HepG2 (cell line): ENCODE results near the gene PNKD. TPM values are rescaled to one million over a fixed set of nuclear protein-coding genes. Genes with fewer than 3 reads are reported as not detected.

Experiments
- ADNP ChIP-seq: sonication (generic); formaldehyde crosslinking; IDR thresholded peaks from 2 replicates; pipeline ENCODE4 v1.4.0; 2020; ENCODE audit warnings: missing genetic modification reagents
- GLI4 ChIP-seq: sonication (generic); formaldehyde crosslinking; IDR thresholded peaks from 2 replicates; pipeline ENCODE4 v1.5.1; 2020; ENCODE audit warnings: missing genetic modification reagents, mild to moderate bottlenecking, moderate library complexity, borderline replicate concordance
- HIVEP1 ChIP-seq: sonication (generic); formaldehyde crosslinking; IDR thresholded peaks from 2 replicates; pipeline ENCODE4 v1.4.0; 2020; ENCODE audit warnings: mild to moderate bottlenecking, missing genetic modification reagents
- HOXA5 ChIP-seq: sonication (generic); formaldehyde crosslinking; IDR thresholded peaks from 2 replicates; pipeline ENCODE4 v1.4.0; 2020; ENCODE audit warnings: missing genetic modification reagents
- MTF1 ChIP-seq: sonication (generic); formaldehyde crosslinking; IDR thresholded peaks from 2 replicates; pipeline ENCODE4 v1.5.0; 2020; ENCODE audit warnings: missing genetic modification reagents
- MYC ChIP-seq: sonication (generic); formaldehyde crosslinking; IDR thresholded peaks from 2 replicates; pipeline ENCODE4 v1.9.0; 2021; ENCODE audit warnings: missing genetic modification reagents, borderline replicate concordance
- SALL1 ChIP-seq: sonication (generic); formaldehyde crosslinking; IDR thresholded peaks from 2 replicates; pipeline ENCODE4 v1.8.0; 2022; ENCODE audit warnings: mild to moderate bottlenecking, missing genetic modification reagents
- TBP ChIP-seq: sonication (generic); formaldehyde crosslinking; IDR thresholded peaks from 2 replicates; pipeline ENCODE4 v1.5.0; 2020; ENCODE audit warnings: missing genetic modification reagents
- TOPORS ChIP-seq: sonication (generic); formaldehyde crosslinking; IDR thresholded peaks from 2 replicates; pipeline ENCODE4 v1.8.0; 2023; ENCODE audit warnings: mild to moderate bottlenecking, missing genetic modification reagents
- ZKSCAN8 ChIP-seq: IDR thresholded peaks from 2 replicates; pipeline ENCODE4 v1.6.1; 2016; ENCODE audit warnings: borderline replicate concordance, missing genetic modification reagents, missing compliant biosample characterization
- ZNF296 ChIP-seq: sonication (generic); formaldehyde crosslinking; conservative IDR thresholded peaks from 2 replicates; pipeline ENCODE4 v1.5.0; 2020; ENCODE audit warnings: mild to moderate bottlenecking, missing genetic modification reagents
- ZNF333 ChIP-seq: sonication (generic); formaldehyde crosslinking; IDR thresholded peaks from 2 replicates; pipeline ENCODE4 v1.4.0; 2020; ENCODE audit warnings: mild to moderate bottlenecking, missing genetic modification reagents, borderline replicate concordance
- ZNF446 ChIP-seq: sonication (generic); formaldehyde crosslinking; IDR thresholded peaks from 2 replicates; pipeline ENCODE4 v1.5.0; 2020; ENCODE audit warnings: mild to moderate bottlenecking, missing genetic modification reagents
- ZNF563 ChIP-seq: sonication (generic); formaldehyde crosslinking; IDR thresholded peaks from 2 replicates; pipeline ENCODE4 v1.8.0; 2022; ENCODE audit warnings: mild to moderate bottlenecking, moderate library complexity, missing genetic modification reagents
- ZNF652 ChIP-seq: IDR thresholded peaks from 2 replicates; pipeline ENCODE4 v1.6.1; 2016; ENCODE audit warnings: low read depth, borderline replicate concordance
- ZNF749 ChIP-seq: sonication (generic); formaldehyde crosslinking; IDR thresholded peaks from 2 replicates; pipeline ENCODE4 v1.8.0; 2022; ENCODE audit warnings: mild to moderate bottlenecking, missing genetic modification reagents, moderate library complexity, borderline replicate concordance
- ZSCAN22 ChIP-seq: sonication (generic); formaldehyde crosslinking; IDR thresholded peaks from 2 replicates; pipeline ENCODE4 v1.4.0; 2020; ENCODE audit warnings: mild to moderate bottlenecking, missing genetic modification reagents
- polyA plus RNA-seq, 8 experiments: library from polyadenylated mRNA; depleted of rRNA in 3 of 8; stranded (reverse) in 7 of 8; unstranded in 1 of 8; fragments of >200 nt; fragmentation: Illumina TruSeq in 4 of 8; extraction: Trizol in 4 of 8; gene quantifications; 2 replicates each; pipeline versions ENCODE4 v1.2.1 to v1.2.3, GENCODE V29; 2011 to 2016; ENCODE audit warnings: low read depth in 4 of 8, missing spikeins in 1 of 8, mixed read lengths in 1 of 8; ENCODE audit not compliant: insufficient read depth in 1 of 8
- total RNA-seq, 5 experiments: library from RNA; depleted of rRNA; stranded (reverse); fragments of >200 nt; fragmentation: Illumina TruSeq; extraction: Trizol; gene quantifications; 2 replicates each; pipeline ENCODE4 v1.2.3, GENCODE V29; 2016; ENCODE audit warnings: low read depth in 1 of 5
- TF ChIP-seq, protein P1 (sequence below): IDR thresholded peaks from 2 replicates; pipeline ENCODE4 v1.6.1; 2016; ENCODE audit warnings: missing compliant biosample characterization, missing genetic modification reagents, borderline replicate concordance
- TF ChIP-seq, protein P2 (sequence below): sonication (generic); formaldehyde crosslinking; IDR thresholded peaks from 2 replicates; pipeline ENCODE4 v1.4.0; 2020; ENCODE audit warnings: missing genetic modification reagents, low read depth, mild to moderate bottlenecking, borderline replicate concordance
- TF ChIP-seq, protein P3 (sequence below): sonication (generic); formaldehyde crosslinking; IDR thresholded peaks from 2 replicates; pipeline ENCODE4 v1.4.0; 2020; ENCODE audit warnings: missing genetic modification reagents
- TF ChIP-seq, protein P4 (sequence below): sonication (generic); formaldehyde crosslinking; IDR thresholded peaks from 2 replicates; pipeline ENCODE4 v1.5.0; 2020; ENCODE audit warnings: mild to moderate bottlenecking, missing genetic modification reagents
- TF ChIP-seq, protein P5 (sequence below): IDR thresholded peaks from 2 replicates; pipeline ENCODE4 v1.6.1; 2016; ENCODE audit warnings: missing genetic modification reagents, missing compliant biosample characterization

The PNKD gene
- total and polyA plus RNA-seq, 2 of the 13 experiments (the other 11 are each of a cell fraction or from before 2014, with no cell fraction given), result 55.9 to 80.4 TPM

DNA sequence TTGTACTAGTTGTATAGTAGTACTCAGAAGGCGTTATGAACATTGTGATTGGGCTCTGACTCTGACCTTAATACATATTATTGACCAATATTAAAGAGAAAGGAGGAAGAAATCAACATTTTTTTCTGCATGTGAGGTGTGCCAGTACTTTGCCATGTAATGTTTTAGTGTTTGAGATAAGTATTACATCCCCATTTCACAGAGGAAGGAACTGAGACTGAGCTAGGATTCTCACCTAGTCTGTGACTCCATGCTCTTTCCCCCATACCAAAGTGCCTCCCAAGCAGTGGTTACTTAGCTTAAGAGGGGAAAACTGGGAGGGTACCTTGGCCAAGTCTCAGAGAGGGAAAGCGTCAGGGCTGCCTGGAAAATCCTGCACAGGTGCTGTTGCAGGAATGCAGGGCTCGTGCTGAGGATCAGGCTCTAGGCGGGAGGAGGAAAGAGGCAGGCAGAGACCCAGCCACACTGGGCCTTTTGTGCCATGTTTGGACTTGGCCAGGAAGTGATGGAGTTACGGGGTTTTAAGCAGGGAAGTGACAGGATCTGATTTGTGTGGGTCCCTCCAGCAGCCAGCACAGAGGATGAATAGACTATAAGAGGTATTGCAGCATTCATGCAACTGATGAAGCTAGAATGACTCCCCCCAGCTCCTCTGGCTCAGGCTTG is 1.7 kb downstream of the PNKD start (continued):
- TF ChIP-seq, protein P1, sequence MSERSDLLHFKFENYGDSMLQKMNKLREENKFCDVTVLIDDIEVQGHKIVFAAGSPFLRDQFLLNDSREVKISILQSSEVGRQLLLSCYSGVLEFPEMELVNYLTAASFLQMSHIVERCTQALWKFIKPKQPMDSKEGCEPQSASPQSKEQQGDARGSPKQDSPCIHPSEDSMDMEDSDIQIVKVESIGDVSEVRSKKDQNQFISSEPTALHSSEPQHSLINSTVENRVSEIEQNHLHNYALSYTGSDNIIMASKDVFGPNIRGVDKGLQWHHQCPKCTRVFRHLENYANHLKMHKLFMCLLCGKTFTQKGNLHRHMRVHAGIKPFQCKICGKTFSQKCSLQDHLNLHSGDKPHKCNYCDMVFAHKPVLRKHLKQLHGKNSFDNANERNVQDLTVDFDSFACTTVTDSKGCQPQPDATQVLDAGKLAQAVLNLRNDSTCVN (CRISPR knock-in tag), result no peak
- TF ChIP-seq ZKSCAN8 (no peak), HOXA5 (CRISPR knock-in tag) (no peak), SALL1 (no peak), TBP (CRISPR knock-in tag) (no peak), ADNP (no peak), ZNF749 (no peak), TOPORS (no peak), ZNF333 (CRISPR knock-in tag) (no peak), ZSCAN22 (CRISPR knock-in tag) (0 out of 2 replicates have a peak, but pooled peaks have one; percentile 32), MYC (CRISPR knock-in tag) (no peak), HIVEP1 (CRISPR knock-in tag) (no peak), MTF1 (CRISPR knock-in tag) (no peak), GLI4 (no peak), ZNF563 (no peak), ZNF296 (CRISPR knock-in tag) (no peak), ZNF446 (CRISPR knock-in tag) (no peak), ZNF652 (CRISPR knock-in tag) (no peak)
- TF ChIP-seq, protein P2, sequence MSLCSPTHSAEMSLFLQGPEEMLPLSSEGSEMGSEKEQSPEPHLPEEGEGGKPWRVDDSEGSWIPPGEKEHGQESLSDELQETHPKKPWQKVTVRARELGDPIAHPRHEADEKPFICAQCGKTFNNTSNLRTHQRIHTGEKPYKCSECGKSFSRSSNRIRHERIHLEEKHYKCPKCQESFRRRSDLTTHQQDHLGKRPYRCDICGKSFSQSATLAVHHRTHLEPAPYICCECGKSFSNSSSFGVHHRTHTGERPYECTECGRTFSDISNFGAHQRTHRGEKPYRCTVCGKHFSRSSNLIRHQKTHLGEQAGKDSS, result peak; percentile 22; the same call in 1 of the 2 replicates
- TF ChIP-seq, protein P3, sequence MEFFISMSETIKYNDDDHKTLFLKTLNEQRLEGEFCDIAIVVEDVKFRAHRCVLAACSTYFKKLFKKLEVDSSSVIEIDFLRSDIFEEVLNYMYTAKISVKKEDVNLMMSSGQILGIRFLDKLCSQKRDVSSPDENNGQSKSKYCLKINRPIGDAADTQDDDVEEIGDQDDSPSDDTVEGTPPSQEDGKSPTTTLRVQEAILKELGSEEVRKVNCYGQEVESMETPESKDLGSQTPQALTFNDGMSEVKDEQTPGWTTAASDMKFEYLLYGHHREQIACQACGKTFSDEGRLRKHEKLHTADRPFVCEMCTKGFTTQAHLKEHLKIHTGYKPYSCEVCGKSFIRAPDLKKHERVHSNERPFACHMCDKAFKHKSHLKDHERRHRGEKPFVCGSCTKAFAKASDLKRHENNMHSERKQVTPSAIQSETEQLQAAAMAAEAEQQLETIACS (CRISPR knock-in tag), result no peak
- TF ChIP-seq, protein P4, sequence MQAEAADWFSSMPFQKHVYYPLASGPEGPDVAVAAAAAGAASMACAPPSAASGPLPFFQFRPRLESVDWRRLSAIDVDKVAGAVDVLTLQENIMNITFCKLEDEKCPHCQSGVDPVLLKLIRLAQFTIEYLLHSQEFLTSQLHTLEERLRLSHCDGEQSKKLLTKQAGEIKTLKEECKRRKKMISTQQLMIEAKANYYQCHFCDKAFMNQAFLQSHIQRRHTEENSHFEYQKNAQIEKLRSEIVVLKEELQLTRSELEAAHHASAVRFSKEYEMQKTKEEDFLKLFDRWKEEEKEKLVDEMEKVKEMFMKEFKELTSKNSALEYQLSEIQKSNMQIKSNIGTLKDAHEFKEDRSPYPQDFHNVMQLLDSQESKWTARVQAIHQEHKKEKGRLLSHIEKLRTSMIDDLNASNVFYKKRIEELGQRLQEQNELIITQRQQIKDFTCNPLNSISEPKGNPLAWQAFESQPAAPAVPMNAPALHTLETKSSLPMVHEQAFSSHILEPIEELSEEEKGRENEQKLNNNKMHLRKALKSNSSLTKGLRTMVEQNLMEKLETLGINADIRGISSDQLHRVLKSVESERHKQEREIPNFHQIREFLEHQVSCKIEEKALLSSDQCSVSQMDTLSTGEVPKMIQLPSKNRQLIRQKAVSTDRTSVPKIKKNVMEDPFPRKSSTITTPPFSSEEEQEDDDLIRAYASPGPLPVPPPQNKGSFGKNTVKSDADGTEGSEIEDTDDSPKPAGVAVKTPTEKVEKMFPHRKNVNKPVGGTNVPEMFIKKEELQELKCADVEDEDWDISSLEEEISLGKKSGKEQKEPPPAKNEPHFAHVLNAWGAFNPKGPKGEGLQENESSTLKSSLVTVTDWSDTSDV (CRISPR knock-in tag), result 0 out of 2 replicates have a peak, but pooled peaks have one; percentile 12
- TF ChIP-seq, protein P5, sequence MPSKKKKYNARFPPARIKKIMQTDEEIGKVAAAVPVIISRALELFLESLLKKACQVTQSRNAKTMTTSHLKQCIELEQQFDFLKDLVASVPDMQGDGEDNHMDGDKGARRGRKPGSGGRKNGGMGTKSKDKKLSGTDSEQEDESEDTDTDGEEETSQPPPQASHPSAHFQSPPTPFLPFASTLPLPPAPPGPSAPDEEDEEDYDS (CRISPR knock-in tag), result no peak
